Activated naive CD4-positive, alpha-beta T cell treated with Interleukin-2 at 50 U/mL for 16 hours (primary cell): ENCODE data around the gene MAIP1.
"Not testable (repeated sequence)": the region's sequence is repeated elsewhere in the genome, so short reads cannot be mapped to it uniquely, and the experiment has no call there.

ENCODE experiments used
- DNase-seq: peaks from one replicate; pipeline ENCODE4 v3.0.0-alpha.2; 2020

Gene MAIP1, protein sequence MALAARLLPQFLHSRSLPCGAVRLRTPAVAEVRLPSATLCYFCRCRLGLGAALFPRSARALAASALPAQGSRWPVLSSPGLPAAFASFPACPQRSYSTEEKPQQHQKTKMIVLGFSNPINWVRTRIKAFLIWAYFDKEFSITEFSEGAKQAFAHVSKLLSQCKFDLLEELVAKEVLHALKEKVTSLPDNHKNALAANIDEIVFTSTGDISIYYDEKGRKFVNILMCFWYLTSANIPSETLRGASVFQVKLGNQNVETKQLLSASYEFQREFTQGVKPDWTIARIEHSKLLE

DNA sequence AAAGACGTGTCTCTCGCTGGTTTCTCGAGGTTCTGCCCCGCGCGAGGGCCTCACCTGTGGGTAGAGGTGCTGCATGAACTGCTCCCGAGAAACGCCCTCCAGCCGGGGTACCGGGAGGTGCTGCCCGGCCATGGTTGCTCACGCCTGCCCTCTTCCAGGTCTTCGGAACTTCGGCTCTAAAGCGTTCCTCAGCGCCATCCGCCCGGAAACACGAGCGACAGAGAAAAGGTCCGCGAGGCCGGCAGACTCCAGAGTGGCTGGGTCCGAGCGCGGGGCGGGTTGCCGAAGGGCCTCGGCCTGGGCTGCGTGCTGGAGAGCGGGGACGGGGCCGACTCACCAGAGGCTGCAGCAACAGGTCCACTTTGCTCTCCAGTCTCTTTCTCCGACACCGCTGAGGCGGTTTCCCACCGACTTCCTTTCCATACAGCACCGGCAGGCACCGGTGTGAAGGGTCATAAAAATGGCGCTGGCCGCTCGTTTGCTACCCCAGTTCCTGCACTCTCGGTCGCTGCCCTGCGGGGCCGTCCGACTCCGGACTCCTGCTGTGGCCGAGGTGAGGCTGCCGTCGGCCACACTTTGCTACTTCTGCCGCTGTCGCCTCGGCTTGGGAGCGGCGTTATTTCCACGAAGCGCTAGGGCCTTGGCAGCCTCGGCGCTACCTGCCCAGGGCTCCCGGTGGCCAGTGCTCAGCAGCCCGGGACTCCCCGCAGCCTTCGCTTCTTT lies at the start of gene MAIP1, which contains the start of gene TYW5:
Gene MAIP1 (plus strand): TSS at position 244 of the 723 bp plus-strand sequence. CDS start 217 bp downstream, at position 461.
Gene TYW5 (minus strand): TSS at position 153 of the 723 bp plus-strand sequence. CDS start 21 bp downstream, at position 132.
- DNase-seq = peak; percentile 83

DNA sequence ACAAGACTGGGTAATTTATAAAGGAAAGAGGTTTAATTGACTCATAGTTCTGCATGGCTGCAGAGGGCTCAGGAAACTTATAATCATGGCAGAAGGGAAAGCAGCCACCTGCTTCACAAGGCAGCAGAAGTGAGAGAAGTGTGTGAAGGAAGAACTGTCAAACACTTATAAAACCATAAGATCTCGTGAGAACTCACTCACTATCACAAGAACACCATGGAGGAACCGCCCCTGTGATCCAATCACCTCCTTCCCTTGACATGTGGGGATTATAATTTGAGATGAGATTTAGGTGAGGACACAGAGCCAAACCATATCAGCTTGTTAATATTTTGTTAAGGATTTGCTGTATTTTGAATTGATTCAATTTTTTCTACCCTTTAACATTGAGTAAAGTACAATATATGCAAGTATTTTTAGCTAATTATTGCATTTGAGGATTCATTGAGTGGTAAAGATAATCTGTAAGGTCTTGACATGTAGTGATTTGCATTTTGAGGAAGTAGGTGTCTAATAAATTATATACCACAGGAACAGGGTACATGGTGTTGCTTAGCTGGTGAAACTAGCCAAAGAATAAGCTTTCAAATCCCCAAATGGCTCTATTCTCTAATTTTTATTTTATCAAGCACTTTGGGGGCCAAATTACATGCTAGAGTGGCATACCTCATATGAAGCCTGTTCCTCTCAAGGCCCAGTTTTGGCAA lies 48.2 kb upstream of the MAIP1 start:
- no peak for DNase-seq

DNA sequence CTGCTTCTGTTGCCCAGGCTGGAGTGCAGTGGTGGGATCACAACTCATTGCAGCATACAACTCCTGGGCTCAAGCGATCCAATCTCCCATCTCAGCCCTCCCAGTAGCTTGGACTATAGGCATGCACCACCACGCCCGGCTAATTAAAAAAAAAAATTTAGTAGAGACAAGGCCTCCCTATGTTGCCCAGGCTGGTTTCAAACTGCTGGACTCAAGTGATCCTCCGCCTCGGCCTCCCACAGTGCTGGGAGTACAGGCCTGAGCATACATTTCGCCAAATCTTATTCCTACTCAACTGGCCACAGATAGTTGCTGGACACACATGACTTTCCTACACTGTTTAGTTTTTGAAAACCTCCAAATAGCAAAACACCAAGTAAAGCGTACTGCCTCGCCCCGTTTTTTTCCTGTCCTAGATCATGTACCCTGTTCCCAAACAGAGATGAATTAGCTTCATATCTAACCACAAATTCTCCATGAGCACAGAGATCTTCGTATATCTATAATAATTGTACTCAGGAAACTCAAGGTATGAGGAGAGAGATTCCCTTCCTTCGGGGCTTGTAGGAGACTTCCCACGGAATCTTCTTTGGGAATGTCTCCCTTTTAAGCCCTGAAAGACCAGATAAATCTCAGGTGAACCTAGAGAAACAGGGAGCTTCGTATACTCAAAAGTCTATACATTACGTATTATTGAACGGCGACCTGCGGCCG lies 44.9 kb upstream of the MAIP1 start:
- no peak for DNase-seq

DNA sequence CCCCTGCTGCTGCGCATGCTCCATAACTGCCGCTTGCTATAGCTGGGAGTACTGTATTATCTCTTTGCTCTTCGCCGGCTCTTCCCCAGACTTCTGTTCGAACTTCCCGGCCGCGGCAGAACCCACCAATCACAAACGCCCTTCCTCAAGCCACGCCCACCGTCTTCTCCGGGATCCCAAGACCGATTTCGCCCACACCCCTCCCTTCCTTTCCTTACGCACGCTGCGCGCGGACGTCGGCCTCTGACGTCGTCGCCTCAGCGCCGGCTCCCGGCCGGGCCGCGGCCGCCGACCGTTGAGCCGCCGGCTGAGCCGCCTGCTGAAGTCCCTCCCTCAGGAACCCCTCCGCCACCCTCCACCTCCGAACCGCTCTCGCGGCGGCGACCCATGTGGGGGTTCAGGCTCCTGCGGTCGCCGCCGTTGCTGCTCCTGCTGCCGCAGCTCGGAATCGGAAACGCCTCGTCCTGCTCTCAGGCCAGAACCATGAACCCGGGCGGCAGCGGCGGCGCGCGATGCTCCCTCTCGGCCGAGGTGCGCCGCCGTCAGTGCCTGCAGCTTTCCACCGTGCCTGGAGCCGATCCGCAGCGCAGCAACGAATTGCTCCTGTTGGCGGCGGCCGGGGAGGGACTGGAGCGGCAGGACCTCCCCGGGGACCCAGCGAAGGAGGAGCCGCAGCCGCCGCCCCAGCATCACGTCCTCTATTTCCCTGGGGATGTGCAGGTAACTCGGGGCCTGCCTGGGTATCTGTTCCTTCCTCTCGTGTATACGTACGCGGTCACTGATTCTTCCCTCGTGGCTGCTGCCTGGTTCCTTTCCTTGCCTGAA lies 44.1 kb upstream of the MAIP1 start, which contains the start of gene C2orf69:
Gene C2orf69 (plus strand): TSS at position 242 of the 825 bp plus-strand sequence. CDS start 146 bp downstream, at position 388.
- DNase-seq = peak; percentile 93

DNA sequence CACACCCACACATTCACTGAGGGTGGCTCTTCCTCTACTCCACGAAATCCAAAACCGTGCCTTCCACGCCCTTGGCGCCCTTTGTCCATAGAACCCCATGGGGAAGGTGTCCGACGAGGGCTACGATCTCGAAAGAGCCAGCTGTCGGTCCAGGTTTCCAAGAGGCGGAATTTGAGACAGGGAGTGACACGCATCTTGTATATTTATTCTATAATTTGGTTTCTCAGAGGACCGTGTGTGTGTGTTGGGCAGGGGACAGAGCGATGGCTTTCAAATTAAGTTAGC lies 43.6 kb upstream of the MAIP1 start:
- DNase-seq = no peak

DNA sequence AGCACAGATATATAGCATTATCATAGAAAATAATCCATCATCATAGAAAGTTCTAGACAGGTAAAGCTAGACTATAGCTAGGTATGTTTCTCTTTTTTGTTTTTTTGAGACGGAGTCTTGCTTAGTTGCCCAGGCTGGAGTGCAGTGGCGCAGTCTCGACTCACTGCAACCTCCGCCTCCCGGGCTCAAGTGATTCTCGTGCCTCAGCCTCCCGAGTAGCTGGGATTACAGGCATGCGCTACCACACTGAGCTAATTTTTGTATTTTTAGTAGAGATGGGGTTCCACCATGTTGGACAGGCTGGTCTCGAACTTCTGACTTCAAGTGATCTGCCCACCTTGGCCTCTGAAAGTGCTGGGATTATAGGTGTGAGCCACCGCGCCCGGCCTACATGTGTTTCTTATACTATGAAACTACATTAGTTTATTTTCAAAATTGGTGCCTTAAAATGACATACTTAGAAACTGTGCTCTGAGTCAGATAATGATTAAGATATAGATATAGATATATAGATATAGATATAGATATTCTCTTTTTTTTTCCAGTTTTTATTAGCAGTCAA lies 42.7 kb upstream of the MAIP1 start:
- DNase-seq = not testable (repeated sequence)

DNA sequence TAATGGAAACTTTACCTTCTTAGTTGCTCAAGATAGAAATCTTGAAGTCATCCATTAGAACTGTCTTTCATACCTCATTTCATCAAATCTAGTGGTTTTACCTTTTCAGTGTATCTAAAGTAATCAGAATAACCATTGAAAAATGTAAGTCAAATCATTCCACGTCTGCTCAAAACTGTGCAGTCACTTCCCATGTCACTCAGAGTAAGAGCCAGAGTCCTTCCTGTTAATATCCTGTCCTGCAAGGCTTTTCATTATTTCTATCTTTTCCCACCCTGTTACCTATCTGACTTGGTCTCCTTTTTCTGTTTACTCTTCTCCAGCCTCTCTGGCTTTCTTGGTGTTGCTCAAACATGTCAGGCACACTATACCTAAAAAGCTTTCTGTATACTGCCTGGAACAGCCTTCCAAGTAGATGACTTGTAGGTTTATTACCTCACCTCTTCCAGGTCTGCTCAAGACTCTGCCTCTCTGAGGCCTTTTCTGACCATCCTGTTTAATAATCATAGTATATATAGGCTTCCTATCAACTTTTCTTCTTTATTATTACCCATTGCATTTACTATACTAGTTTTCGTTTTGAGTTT lies 40.9 kb upstream of the MAIP1 start:
- no peak for DNase-seq

DNA sequence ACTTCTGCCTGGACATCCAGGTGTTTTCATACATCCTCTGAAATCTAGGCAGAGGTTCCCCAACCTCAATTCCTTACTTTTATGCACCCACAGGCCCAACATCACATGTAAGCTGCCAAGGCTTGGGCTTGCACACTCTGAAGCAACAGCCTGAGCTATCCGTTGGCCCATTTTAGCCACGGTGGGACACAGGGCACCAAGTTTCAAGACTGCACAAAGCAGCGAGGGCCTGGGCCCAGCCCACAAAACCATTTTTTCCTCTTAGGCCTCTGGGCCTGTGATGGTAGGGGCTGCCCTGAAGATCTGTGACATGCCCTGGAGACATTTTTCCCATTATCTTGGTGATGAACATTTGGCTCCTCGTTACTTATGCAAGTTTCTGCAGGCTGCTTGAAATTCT lies 38.4 kb upstream of the MAIP1 start:
- DNase-seq = no peak

DNA sequence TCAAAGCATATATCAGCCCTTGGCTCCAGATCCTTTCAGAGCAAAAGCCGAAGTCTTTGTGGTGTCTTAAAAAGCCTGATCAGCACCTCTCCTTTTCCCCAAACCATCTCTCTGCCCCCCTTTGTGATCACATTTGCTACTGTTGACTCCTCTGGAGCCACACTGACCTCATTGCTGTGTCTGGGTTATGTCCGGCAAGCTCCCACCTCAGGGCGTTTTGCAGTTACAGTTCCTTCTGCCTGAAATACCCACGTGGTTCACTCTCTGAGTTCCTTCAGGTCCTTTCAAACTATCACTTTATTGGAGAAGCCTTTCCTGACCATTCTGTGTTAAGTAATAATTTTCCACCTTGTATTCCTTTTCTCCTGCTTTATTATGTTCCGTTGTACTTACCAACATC lies 32.5 kb upstream of the MAIP1 start:
- DNase-seq = no peak

DNA sequence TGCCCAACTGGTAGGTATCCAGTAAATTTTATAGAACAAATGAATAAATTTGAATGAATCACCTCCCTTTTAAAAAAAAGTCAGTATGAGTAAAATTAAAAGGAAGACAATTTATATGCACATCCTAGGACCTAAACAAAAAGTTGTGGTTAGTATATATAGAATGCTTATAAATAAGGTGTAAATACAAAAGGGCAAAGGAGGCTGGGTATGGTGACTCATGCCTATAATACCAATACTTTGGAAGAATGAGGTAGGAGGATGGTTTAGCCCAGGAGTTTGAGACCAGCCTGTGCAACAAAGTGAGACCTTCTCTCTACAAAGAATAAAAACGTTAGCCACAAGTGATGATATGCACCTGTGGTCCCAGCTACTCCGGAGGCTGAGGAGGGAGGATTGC lies 31.5 kb upstream of the MAIP1 start:
- DNase-seq = no peak

DNA sequence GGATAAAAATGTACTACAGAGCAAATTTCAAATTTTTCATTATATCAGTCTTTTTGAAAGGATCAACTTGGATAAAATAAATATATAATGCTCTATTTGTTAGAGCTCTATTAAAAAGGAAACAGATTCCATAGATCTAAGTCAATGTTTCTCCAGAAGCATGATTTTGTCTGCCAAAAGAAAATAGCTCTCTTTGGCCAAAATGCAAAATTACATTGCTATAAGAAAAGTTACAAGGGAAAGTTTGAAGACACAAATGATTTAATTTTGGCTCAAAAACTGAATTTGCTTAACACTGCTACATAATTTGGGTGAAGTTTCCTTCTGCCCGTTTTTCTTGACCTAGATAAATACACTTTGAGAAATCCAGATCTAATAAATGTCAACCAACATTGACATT lies 28.6 kb upstream of the MAIP1 start:
- no peak for DNase-seq

DNA sequence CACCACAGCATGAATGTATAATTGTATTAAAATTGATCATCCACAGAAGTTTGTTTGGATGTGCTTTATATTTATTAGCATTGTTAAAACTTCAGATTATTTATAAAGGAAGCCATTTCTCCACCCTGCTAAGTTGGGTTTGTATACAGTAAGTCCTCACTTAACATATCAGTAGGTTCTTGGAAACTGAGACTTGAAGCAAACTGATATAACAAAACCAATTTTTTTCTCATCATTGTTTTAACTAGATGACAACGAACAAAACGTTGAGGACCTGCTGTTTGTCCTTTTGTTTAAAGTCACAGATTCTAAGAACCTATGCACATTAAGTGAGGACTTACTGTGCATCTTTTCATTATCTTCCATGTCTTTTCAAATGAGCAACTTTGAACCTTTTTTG lies 27.2 kb upstream of the MAIP1 start:
- no peak for DNase-seq

DNA sequence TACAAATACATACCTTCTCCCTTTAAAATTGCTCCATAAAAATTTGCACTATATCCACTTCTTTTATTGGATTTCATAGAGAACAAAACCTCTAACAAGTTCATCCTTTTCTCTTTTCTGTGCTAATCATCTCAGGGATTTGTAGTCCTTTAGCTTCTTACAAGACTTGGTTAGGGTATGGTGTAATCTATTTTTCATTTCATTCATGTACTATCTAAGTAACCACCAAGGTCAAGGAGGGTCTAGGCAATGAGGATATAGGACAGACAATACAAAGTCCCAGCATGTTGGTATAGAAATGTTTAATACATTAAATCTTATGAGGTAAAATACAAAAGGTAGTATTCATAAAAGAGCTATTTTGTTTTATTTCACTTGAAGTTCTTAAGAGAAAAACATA lies 26.8 kb upstream of the MAIP1 start:
- no peak for DNase-seq

DNA sequence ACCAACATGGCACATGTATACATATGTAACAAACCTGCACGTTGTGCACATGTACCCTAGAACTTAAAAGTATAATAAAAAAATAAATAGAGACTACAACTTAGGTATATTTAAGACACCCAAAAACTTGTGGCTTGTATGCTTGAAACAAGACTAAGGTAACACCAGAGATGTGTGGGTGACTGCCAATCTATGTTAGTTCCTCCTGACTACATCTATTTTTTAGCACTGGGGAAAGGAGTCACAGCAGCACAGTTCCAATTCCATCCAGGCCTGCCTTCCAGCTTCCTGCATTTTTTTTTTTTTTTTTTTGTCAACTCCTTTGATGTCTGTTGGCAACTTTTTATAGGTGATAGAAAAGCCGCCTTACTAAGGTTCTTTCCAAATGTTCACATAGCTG lies 26.1 kb upstream of the MAIP1 start:
- no peak for DNase-seq

DNA sequence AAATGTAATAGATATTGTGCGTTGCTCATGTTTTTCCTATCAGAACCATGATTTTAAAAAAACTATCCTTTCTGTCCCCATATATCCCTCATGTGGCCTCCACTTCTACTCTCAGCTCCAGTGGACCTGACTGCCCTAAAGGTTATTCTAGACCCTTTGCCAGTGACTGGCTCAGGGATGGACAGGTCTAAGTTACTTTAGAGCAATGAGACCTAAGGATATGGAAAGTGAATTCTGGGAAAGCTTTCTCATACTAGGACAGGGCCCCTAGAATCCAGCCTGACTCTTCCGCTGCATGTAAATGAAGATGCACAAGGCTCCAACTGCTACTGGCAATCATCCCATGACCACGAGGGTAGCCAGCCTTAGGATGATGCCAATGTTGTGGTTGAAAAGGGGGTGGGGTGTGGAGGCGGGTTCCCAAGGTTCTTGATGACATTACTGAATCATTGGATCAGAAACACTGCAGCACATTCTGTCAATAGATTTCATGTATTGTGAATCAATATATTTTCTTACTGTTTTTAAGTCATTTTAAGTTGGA lies 23.0 kb upstream of the MAIP1 start:
- DNase-seq = no peak

DNA sequence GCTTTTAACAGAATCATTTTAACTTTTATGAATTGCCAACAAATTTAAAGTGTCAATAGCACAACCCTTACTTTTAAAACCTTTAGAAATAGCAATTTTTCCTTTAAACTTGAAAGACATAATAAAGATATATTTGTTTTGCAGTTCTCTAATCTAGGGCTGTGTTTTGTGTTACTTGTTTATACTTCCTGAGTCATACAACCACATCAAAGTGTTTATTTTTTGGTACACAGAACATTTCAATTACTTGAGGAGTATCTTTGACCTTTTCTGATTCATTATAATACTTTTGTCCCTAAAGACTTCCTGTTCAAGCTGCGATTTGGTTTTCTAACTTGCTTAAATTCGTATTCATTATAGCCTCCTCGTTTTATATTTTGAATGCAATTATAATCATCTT lies 21.9 kb upstream of the MAIP1 start:
- no peak for DNase-seq

DNA sequence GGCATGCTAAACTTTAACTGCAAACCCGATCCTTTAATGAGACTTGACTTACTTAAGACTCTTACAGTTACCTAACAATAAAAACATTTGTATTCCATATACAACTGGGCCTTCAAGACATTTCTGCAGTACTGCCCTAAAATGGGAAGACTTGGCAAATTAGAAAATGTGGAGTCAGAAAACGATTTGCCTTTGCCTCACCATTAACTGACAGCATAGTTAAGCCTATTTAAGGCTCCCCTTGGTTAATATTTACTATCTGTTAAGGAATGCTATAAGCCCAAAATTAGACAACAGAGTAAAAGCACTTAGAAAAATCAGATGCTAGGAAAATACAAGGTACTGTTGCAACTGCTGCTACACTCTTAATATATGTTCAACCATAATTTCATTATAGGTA lies 18.8 kb upstream of the MAIP1 start:
- DNase-seq = no peak

DNA sequence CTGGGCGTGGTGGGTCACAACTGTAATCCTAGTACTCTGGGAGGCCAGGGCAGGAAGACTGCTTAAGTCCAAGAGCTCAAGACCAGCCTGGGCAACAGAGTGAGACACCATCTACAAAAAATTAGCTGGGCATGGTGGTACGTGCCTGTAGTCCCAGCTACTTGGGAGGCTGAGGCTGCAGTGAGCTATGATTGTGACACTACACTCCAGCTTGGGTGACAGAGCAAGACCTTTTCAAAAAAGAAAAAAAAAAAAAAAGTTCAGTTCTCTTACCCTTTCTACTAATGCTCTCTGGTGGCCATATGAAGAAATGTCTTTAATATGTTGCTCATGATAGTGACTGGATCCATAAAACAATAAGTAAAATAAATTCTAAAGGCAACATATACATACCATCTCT lies 15.0 kb upstream of the MAIP1 start:
- DNase-seq = no peak

DNA sequence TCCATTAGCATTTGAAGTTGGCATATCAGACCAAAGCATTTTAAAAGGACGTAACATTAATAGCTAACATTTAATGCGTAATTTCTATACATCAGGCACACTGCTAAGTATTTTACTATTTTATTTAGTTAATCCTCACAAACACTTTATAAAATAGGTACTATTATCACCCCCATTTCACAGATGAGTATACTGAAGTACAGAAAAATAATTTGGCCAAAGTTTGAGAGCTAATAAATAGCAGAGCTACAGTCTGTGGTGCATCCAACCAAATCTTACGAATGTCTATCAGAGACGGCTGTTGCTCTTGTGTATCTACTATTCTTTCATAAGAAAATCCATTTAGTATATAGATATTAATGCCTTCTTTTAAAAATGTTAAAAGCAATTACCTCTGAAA lies 12.0 kb upstream of the MAIP1 start:
- no peak for DNase-seq

DNA sequence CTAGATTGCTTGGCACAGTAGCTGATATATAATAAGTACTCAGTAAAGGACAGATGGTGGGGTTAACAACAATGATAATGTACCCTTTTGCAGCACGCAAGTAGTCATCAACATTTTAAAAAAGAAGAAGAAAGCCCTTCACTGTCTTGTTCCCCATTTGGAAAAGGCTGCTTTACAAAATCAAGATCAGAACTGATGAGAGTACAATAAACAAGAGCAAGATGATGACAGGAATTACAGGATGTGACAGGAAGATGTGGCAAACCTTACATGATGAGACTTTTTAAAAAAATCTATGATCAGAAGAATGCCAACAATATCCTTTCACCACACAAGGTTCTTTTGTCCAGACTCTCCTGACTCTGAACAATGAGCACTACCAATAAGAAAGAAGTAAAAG lies 9.2 kb upstream of the MAIP1 start:
- no peak for DNase-seq

DNA sequence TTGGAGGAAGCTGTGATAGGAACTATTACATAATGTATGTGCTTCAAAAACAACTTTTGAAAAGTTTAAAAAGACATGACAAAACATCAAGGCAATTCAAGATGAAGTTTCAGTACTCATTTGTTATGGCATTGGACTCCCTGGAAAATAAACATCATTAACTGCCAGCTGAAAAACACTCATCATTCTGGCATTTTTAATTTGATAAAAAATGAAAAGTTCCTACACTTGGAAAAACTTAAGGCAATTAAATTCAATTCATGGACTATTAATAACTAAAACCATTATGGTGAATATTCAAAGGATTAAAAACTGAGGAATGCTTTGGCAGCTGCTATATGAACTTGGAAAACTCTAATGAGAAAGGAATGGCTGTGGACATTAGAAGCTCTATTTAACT lies 8.5 kb upstream of the MAIP1 start:
- DNase-seq = no peak
